WTC11 (cell line): Measurements from ENCODE around the gene ADARB2. TPM values are rescaled to one million over a fixed set of nuclear protein-coding genes. Genes with fewer than 3 reads are reported as not detected.

Experiments
- E2F5 ChIP-seq: sonication (generic); formaldehyde crosslinking; IDR thresholded peaks from 2 replicates; pipeline ENCODE4 v1.8.1; 2022; ENCODE audit warnings: mild to moderate bottlenecking, moderate library complexity, missing genetic modification reagents
- FOXJ3 ChIP-seq: sonication (generic); formaldehyde crosslinking; IDR thresholded peaks from 2 replicates; pipeline ENCODE4 v1.9.0; 2021; ENCODE audit warnings: missing genetic modification reagents, mild to moderate bottlenecking, borderline replicate concordance
- GABPB1 ChIP-seq: sonication (generic); formaldehyde crosslinking; IDR thresholded peaks from 2 replicates; pipeline ENCODE4 v1.8.1; 2023; ENCODE audit warnings: mild to moderate bottlenecking, missing genetic modification reagents
- MYBL2 ChIP-seq: sonication (generic); formaldehyde crosslinking; IDR thresholded peaks from 2 replicates; pipeline ENCODE4 v1.8.1; 2023; ENCODE audit warnings: mild to moderate bottlenecking, moderate library complexity, missing genetic modification reagents
- NFE2L1 ChIP-seq: sonication (generic); formaldehyde crosslinking; IDR thresholded peaks from 2 replicates; pipeline ENCODE4 v1.8.1; 2023; ENCODE audit warnings: missing genetic modification reagents
- NR3C1 ChIP-seq: sonication (generic); formaldehyde crosslinking; conservative IDR thresholded peaks from 2 replicates; pipeline ENCODE4 v1.8.1; 2023; ENCODE audit warnings: low read depth, mild to moderate bottlenecking, missing genetic modification reagents
- SOX15 ChIP-seq: fragments of 250-450 bp; sonication (Bioruptor Pico); IDR thresholded peaks from 2 replicates; pipeline ENCODE4 v1.9.0; 2021; ENCODE audit warnings: mild to moderate bottlenecking
- SP1 ChIP-seq: sonication (generic); formaldehyde crosslinking; conservative IDR thresholded peaks from 2 replicates; pipeline ENCODE4 v1.8.1; 2022; ENCODE audit warnings: missing genetic modification reagents
- TEAD1 ChIP-seq: sonication (generic); formaldehyde crosslinking; IDR thresholded peaks from 2 replicates; pipeline ENCODE4 v1.8.0; 2022; ENCODE audit warnings: mild to moderate bottlenecking, missing genetic modification reagents
- TEAD4 ChIP-seq: sonication (generic); formaldehyde crosslinking; IDR thresholded peaks from 2 replicates; pipeline ENCODE4 v1.8.0; 2022; ENCODE audit warnings: mild to moderate bottlenecking, missing genetic modification reagents
- ZNF138 ChIP-seq: sonication (generic); formaldehyde crosslinking; conservative IDR thresholded peaks from 2 replicates; pipeline ENCODE4 v1.8.1; 2022; ENCODE audit warnings: mild to moderate bottlenecking, moderate library complexity, missing genetic modification reagents
- ZNF317 ChIP-seq: sonication (generic); formaldehyde crosslinking; IDR thresholded peaks from 2 replicates; pipeline ENCODE4 v1.8.1; 2023; ENCODE audit warnings: low read depth, mild to moderate bottlenecking, moderate library complexity, missing genetic modification reagents, borderline replicate concordance
- ZNF416 ChIP-seq: fragments of 250-450 bp; sonication (Bioruptor Pico); IDR thresholded peaks from 2 replicates; pipeline ENCODE4 v1.9.0; 2021; ENCODE audit warnings: mild to moderate bottlenecking, inconsistent platforms
- ZNF423 ChIP-seq: fragments of 250-450 bp; sonication (Bioruptor Pico); IDR thresholded peaks from 2 replicates; pipeline ENCODE4 v2.1.2; 2022; ENCODE audit warnings: mild to moderate bottlenecking, moderate library complexity
- total RNA-seq: library from RNA; stranded (reverse); gene quantifications from 3 replicates; pipeline ENCODE4 v1.2.3, GENCODE V29; 2021
- TF ChIP-seq, protein P1 (sequence below): fragments of 250-450 bp; sonication (Bioruptor Pico); IDR thresholded peaks from 2 replicates; pipeline ENCODE4 v1.8.0; 2021; ENCODE audit warnings: mild to moderate bottlenecking
- TF ChIP-seq, protein P2 (sequence below): sonication (generic); formaldehyde crosslinking; IDR thresholded peaks from 2 replicates; pipeline ENCODE4 v1.8.0; 2023; ENCODE audit warnings: mild to moderate bottlenecking, missing genetic modification reagents
- TF ChIP-seq, protein P3 (sequence below): sonication (generic); formaldehyde crosslinking; IDR thresholded peaks from 2 replicates; pipeline ENCODE4 v1.8.1; 2022; ENCODE audit warnings: mild to moderate bottlenecking, missing genetic modification reagents, moderate library complexity, borderline replicate concordance
- TF ChIP-seq, protein P4 (sequence below): sonication (generic); formaldehyde crosslinking; IDR thresholded peaks from 2 replicates; pipeline ENCODE4 v1.8.0; 2022; ENCODE audit warnings: mild to moderate bottlenecking, missing genetic modification reagents
- TF ChIP-seq, protein P5 (sequence below): fragments of 250-450 bp; sonication (Bioruptor Pico); IDR thresholded peaks from 2 replicates; pipeline ENCODE4 v2.1.2; 2022; ENCODE audit warnings: mild to moderate bottlenecking, moderate library complexity
- TF ChIP-seq, protein P6 (sequence below): fragments of 250-450 bp; sonication (Bioruptor Pico); IDR thresholded peaks from 2 replicates; pipeline ENCODE4 v1.9.0; 2021; ENCODE audit warnings: mild to moderate bottlenecking, borderline replicate concordance
- TF ChIP-seq, protein P7 (sequence below): sonication (generic); formaldehyde crosslinking; IDR thresholded peaks from 2 replicates; pipeline ENCODE4 v1.8.0; 2023; ENCODE audit warnings: missing genetic modification reagents, mild to moderate bottlenecking, borderline replicate concordance

The ADARB2 gene
- total RNA-seq, 1 experiment from 2014 or later = 3.7 TPM

DNA sequence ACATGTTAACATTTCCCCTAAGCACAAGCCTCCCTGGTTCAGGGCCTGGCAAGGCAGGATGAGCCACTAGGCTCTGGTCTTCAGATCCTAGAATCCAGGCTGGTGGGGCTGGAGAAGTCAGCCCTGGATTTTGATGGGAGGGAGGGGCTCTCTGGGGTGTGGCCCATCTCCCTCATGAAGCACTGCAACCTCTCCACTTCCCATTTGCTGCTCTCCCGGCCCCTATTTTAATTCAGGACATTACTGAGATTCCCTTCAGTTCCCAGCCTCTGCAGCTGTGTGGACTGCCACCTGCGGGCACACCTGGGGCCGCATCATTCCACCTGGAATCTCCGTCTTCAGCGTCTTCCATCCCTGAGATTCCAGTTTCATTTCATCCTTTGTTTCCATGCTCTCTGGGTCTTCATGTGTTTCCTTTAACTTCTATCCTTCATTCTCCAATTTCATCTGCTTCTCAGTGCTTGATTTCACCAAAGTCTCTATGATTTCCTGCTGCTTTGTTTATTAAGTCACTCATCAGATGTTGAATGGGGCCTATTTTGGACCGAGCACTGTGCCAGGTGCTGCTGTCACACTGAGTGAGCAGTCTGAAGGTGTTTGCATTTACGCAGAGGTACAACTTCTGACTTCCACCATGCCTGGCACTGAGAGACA is 427.6 kb downstream of the ADARB2 start (continued):
- TF ChIP-seq, protein P1, sequence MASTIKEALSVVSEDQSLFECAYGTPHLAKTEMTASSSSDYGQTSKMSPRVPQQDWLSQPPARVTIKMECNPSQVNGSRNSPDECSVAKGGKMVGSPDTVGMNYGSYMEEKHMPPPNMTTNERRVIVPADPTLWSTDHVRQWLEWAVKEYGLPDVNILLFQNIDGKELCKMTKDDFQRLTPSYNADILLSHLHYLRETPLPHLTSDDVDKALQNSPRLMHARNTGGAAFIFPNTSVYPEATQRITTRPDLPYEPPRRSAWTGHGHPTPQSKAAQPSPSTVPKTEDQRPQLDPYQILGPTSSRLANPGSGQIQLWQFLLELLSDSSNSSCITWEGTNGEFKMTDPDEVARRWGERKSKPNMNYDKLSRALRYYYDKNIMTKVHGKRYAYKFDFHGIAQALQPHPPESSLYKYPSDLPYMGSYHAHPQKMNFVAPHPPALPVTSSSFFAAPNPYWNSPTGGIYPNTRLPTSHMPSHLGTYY (CRISPR knock-in tag) = no peak
- TF ChIP-seq GABPB1 (CRISPR knock-in tag) (no peak), FOXJ3 (CRISPR knock-in tag) (no peak), MYBL2 (CRISPR knock-in tag) (no peak), SOX15 (CRISPR knock-in tag) (no peak), ZNF138 (CRISPR knock-in tag) (no peak), TEAD4 (CRISPR knock-in tag) (0 out of 2 replicates have a peak, but pooled peaks have one; percentile 3), ZNF416 (CRISPR knock-in tag) (no peak), NR3C1 (CRISPR knock-in tag) (no peak), E2F5 (CRISPR knock-in tag) (no peak), SP1 (CRISPR knock-in tag) (peak; percentile 57), ZNF317 (CRISPR knock-in tag) (no peak), ZNF423 (0 out of 2 replicates have a peak, but pooled peaks have one; percentile 1), NFE2L1 (no peak), TEAD1 (CRISPR knock-in tag) (peak; percentile 67)
- TF ChIP-seq, protein P2, sequence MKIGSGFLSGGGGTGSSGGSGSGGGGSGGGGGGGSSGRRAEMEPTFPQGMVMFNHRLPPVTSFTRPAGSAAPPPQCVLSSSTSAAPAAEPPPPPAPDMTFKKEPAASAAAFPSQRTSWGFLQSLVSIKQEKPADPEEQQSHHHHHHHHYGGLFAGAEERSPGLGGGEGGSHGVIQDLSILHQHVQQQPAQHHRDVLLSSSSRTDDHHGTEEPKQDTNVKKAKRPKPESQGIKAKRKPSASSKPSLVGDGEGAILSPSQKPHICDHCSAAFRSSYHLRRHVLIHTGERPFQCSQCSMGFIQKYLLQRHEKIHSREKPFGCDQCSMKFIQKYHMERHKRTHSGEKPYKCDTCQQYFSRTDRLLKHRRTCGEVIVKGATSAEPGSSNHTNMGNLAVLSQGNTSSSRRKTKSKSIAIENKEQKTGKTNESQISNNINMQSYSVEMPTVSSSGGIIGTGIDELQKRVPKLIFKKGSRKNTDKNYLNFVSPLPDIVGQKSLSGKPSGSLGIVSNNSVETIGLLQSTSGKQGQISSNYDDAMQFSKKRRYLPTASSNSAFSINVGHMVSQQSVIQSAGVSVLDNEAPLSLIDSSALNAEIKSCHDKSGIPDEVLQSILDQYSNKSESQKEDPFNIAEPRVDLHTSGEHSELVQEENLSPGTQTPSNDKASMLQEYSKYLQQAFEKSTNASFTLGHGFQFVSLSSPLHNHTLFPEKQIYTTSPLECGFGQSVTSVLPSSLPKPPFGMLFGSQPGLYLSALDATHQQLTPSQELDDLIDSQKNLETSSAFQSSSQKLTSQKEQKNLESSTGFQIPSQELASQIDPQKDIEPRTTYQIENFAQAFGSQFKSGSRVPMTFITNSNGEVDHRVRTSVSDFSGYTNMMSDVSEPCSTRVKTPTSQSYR (CRISPR knock-in tag) = no peak
- TF ChIP-seq, protein P3, sequence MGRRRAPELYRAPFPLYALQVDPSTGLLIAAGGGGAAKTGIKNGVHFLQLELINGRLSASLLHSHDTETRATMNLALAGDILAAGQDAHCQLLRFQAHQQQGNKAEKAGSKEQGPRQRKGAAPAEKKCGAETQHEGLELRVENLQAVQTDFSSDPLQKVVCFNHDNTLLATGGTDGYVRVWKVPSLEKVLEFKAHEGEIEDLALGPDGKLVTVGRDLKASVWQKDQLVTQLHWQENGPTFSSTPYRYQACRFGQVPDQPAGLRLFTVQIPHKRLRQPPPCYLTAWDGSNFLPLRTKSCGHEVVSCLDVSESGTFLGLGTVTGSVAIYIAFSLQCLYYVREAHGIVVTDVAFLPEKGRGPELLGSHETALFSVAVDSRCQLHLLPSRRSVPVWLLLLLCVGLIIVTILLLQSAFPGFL = no peak
- TF ChIP-seq, protein P4, sequence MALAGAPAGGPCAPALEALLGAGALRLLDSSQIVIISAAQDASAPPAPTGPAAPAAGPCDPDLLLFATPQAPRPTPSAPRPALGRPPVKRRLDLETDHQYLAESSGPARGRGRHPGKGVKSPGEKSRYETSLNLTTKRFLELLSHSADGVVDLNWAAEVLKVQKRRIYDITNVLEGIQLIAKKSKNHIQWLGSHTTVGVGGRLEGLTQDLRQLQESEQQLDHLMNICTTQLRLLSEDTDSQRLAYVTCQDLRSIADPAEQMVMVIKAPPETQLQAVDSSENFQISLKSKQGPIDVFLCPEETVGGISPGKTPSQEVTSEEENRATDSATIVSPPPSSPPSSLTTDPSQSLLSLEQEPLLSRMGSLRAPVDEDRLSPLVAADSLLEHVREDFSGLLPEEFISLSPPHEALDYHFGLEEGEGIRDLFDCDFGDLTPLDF (CRISPR knock-in tag) = no peak
- TF ChIP-seq, protein P5, sequence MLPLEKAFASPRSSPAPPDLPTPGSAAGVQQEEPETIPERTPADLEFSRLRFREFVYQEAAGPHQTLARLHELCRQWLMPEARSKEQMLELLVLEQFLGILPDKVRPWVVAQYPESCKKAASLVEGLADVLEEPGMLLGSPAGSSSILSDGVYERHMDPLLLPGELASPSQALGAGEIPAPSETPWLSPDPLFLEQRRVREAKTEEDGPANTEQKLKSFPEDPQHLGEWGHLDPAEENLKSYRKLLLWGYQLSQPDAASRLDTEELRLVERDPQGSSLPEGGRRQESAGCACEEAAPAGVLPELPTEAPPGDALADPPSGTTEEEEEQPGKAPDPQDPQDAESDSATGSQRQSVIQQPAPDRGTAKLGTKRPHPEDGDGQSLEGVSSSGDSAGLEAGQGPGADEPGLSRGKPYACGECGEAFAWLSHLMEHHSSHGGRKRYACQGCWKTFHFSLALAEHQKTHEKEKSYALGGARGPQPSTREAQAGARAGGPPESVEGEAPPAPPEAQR = no peak
- TF ChIP-seq, protein P6, sequence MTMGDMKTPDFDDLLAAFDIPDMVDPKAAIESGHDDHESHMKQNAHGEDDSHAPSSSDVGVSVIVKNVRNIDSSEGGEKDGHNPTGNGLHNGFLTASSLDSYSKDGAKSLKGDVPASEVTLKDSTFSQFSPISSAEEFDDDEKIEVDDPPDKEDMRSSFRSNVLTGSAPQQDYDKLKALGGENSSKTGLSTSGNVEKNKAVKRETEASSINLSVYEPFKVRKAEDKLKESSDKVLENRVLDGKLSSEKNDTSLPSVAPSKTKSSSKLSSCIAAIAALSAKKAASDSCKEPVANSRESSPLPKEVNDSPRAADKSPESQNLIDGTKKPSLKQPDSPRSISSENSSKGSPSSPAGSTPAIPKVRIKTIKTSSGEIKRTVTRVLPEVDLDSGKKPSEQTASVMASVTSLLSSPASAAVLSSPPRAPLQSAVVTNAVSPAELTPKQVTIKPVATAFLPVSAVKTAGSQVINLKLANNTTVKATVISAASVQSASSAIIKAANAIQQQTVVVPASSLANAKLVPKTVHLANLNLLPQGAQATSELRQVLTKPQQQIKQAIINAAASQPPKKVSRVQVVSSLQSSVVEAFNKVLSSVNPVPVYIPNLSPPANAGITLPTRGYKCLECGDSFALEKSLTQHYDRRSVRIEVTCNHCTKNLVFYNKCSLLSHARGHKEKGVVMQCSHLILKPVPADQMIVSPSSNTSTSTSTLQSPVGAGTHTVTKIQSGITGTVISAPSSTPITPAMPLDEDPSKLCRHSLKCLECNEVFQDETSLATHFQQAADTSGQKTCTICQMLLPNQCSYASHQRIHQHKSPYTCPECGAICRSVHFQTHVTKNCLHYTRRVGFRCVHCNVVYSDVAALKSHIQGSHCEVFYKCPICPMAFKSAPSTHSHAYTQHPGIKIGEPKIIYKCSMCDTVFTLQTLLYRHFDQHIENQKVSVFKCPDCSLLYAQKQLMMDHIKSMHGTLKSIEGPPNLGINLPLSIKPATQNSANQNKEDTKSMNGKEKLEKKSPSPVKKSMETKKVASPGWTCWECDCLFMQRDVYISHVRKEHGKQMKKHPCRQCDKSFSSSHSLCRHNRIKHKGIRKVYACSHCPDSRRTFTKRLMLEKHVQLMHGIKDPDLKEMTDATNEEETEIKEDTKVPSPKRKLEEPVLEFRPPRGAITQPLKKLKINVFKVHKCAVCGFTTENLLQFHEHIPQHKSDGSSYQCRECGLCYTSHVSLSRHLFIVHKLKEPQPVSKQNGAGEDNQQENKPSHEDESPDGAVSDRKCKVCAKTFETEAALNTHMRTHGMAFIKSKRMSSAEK (CRISPR knock-in tag) = no peak
- TF ChIP-seq, protein P7, sequence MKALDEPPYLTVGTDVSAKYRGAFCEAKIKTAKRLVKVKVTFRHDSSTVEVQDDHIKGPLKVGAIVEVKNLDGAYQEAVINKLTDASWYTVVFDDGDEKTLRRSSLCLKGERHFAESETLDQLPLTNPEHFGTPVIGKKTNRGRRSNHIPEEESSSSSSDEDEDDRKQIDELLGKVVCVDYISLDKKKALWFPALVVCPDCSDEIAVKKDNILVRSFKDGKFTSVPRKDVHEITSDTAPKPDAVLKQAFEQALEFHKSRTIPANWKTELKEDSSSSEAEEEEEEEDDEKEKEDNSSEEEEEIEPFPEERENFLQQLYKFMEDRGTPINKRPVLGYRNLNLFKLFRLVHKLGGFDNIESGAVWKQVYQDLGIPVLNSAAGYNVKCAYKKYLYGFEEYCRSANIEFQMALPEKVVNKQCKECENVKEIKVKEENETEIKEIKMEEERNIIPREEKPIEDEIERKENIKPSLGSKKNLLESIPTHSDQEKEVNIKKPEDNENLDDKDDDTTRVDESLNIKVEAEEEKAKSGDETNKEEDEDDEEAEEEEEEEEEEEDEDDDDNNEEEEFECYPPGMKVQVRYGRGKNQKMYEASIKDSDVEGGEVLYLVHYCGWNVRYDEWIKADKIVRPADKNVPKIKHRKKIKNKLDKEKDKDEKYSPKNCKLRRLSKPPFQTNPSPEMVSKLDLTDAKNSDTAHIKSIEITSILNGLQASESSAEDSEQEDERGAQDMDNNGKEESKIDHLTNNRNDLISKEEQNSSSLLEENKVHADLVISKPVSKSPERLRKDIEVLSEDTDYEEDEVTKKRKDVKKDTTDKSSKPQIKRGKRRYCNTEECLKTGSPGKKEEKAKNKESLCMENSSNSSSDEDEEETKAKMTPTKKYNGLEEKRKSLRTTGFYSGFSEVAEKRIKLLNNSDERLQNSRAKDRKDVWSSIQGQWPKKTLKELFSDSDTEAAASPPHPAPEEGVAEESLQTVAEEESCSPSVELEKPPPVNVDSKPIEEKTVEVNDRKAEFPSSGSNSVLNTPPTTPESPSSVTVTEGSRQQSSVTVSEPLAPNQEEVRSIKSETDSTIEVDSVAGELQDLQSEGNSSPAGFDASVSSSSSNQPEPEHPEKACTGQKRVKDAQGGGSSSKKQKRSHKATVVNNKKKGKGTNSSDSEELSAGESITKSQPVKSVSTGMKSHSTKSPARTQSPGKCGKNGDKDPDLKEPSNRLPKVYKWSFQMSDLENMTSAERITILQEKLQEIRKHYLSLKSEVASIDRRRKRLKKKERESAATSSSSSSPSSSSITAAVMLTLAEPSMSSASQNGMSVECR = no peak
